KOPT-K1 (cell line): Measurements from ENCODE around the gene ATXN7L3B.

Source experiments
- H3K27ac ChIP-seq: fragments of 200-600 bp; sonication (generic); 2 replicates; pipeline ENCODE4 v1.5.1; 2016; ENCODE audit warnings: antibody characterized with exemption, mild to moderate bottlenecking, low read depth, low read length; ENCODE audit not compliant: poor library complexity, severe bottlenecking
- H3K36me3 ChIP-seq: fragments of 200-600 bp; sonication (generic); 2 replicates; pipeline ENCODE4 v1.5.1; 2017; ENCODE audit warnings: antibody characterized with exemption, mild to moderate bottlenecking, low read length, moderate library complexity; ENCODE audit not compliant: insufficient read depth
- H3K9me3 ChIP-seq: fragments of 200-600 bp; sonication (generic); 2 replicates; pipeline ENCODE4 v1.5.1; 2017; ENCODE audit warnings: antibody characterized with exemption, low read length, mild to moderate bottlenecking; ENCODE audit not compliant: insufficient read depth, poor library complexity, severe bottlenecking

Gene ATXN7L3B

DNA sequence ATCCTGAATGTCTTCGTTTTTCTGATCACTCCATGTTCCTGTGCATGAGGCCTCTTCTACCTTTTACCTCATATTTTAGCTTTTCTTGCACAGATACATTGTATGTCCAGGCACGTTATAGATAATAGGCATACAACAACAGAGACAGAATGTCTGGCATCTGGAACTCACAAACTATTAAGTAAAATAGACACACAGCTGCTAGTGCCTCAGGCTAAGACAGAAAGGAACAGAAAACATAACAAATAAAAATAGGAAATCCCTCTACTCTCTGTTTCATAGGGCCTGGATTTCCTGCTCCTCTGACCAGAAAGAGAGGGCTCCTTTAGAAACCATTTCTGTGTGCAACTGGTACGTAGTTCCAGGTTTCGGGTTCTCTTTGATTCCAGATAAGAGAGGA, 48.6 kb downstream of the ATXN7L3B start:
- no peak overlapping the region for H3K27ac ChIP-seq
- no peaks in the 10 kb centered on the region for H3K36me3 ChIP-seq
- no peaks in the 10 kb centered on the region for H3K9me3 ChIP-seq
